SJCRH30 (cell line): ENCODE results near the gene GATB. TPM values are rescaled to one million over a fixed set of nuclear protein-coding genes. Genes with fewer than 3 reads are reported as not detected.
A peak's percentile ranks its signal among the peaks of the same experiment; 100 is the strongest.

Source experiments
- DNase-seq, 2 experiments: peaks; one replicate each; pipeline ENCODE4 v3.0.0-alpha.2; 2015 to 2020
- H3K27ac ChIP-seq: fragments of 250-450 bp; sonication (Bioruptor Pico); 2 replicates; pipeline ENCODE4 v1.5.1; 2020; ENCODE audit warnings: mild to moderate bottlenecking, moderate library complexity
- H3K27me3 ChIP-seq: fragments of 250-450 bp; sonication (Bioruptor Pico); 2 replicates; pipeline ENCODE4 v1.5.1; 2020; ENCODE audit warnings: mild to moderate bottlenecking, moderate library complexity
- H3K36me3 ChIP-seq: fragments of 250-450 bp; sonication (Bioruptor Pico); 2 replicates; pipeline ENCODE4 v1.5.1; 2020; ENCODE audit warnings: mild to moderate bottlenecking, moderate library complexity
- H3K4me1 ChIP-seq: fragments of 250-450 bp; sonication (Bioruptor Pico); 2 replicates; pipeline ENCODE4 v1.5.1; 2020; ENCODE audit warnings: mild to moderate bottlenecking, moderate library complexity
- H3K4me3 ChIP-seq: fragments of 250-450 bp; sonication (Bioruptor Pico); 2 replicates; pipeline ENCODE4 v1.5.1; 2020; ENCODE audit warnings: mild to moderate bottlenecking, moderate library complexity
- H3K9me3 ChIP-seq: fragments of 250-450 bp; sonication (Bioruptor Pico); replicated peaks from 2 replicates; pipeline ENCODE4 v1.5.1; 2020; ENCODE audit warnings: mild to moderate bottlenecking, moderate library complexity
- total RNA-seq: library from RNA; depleted of rRNA; stranded (reverse); fragments of >200 nt; shearing (Covaris generic); gene quantifications from 2 replicates; pipeline ENCODE4 v1.2.3, GENCODE V29; 2014; rRNA removed

Gene GATB, protein sequence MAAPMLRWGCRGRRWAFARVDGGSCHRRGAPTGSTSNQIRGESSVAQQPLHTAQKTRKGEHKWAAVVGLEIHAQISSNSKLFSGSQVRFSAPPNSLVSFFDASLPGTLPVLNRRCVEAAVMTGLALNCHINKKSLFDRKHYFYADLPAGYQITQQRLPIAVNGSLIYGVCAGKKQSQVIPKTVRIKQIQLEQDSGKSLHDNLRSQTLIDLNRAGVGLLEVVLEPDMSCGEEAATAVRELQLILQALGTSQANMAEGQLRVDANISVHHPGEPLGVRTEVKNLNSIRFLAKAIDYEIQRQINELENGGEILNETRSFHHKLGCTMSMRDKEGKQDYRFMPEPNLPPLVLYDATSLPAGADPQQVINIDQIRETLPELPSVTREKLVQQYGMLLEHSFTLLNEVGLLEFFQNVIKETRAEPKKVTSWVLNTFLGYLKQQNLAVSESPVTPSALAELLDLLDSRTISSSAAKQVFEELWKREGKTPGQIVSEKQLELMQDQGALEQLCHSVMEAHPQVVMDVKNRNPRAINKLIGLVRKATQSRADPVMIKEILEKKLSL
- 13.5 and 15.8 TPM in 2 replicates for total RNA-seq

DNA sequence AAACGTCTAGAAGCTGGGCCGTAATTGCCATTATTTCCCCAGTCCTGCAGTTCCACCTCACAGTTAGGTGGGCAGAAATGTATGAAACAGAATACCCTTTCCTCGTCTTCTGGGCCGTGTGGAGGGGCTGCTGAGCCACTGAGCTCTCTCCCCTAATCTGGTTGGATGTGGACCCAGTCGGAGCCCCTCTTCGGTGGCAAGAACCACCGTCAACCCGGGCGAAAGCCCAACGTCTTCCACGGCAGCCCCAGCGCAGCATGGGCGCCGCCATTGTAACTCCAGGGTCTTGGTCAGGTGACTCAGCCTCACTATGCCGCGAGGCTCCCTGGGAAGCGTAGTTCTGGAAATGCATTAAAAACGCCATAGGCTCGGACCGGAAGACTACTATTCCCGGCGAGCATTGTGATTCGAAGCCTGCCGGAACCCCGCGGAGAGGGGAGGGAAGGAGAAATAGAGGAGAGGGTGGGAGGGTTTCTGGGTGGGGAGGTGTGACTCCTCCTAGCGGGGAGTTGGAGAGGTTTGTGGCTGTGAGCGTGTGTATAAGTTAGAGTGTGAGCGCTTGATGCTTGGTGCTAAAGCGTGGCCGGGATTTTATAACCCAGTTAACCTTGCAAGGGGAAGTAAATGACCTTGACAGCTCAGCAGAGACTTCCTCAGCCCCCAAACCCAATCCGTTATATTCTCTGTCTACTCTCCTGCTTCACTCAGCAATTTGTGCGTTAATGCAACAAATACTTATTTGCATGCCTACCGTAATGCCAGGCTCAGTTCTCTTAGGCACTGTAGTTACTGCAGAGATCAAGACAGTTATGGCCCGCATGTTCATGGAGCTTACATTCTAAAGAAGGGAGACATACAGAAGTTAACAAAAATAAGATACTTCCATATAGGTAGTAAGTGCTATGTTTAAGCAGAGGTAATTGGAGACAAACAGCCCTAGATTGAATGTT is at the start of gene GATB:
Gene GATB (minus strand): TSS at position 296 of the 950 bp plus-strand sequence. CDS start 25 bp downstream, at position 271.
- Histone ChIP-seq H3K36me3 (no peaks in the 10 kb centered on the region), H3K4me1 (peaks cover 5% of the 10 kb centered on the region; the same call in 1 of the 2 replicates), H3K9me3 (no peaks in the 10 kb centered on the region), H3K27me3 (no peaks in the 10 kb centered on the region), H3K27ac (peak within 1 kb of the TSS; percentile 66), H3K4me3 (peak within 1 kb of the TSS; percentile 80)
- DNase-seq = peak; percentile 92 to 96

DNA sequence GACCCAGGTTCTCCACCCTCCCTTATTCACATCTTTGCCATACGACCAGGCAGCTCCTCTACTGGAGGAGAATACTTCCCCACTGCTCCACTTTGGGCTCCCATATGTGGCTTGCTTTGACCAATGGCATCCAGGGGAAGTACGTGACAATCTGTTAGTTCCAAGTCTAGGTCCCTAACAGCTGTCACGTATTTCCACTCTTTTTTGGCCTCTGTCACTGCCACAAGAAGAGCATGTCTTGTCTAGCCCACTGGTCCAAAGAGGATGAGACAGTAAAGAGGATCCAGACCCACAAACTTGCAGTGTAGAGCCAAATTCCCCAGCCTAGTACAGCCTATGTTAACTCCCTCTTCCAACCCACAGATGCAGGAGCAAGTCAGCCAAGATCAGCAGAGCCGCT is 49.7 kb upstream of the GATB start:
- no peaks in the 10 kb centered on the region for H3K4me1 ChIP-seq
- H3K27me3 ChIP-seq = no peaks in the 10 kb centered on the region
- DNase-seq = no peak
- no peak overlapping the region for H3K27ac ChIP-seq
- no peaks in the 10 kb centered on the region for H3K36me3 ChIP-seq
- H3K9me3 ChIP-seq = no peaks in the 10 kb centered on the region
- no peak overlapping the region for H3K4me3 ChIP-seq

DNA sequence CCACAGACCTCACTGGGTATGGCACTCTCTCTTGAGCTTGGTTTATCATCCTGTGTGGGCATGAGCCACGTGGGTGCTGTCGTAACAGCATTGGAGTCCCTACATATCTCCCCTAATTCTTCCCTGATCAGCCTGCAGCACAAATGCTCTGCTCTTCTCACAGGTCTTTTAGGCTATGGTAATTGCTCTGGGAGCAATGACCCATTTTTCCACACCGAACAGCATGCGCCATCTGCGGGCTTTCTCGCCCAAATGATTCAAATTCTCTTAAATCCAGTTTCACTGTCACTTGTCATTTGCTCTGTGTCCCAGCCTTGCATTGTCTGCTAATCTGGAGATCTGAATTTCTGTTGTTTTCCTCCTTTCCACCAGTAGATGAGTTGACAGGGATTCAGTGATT is 48.9 kb upstream of the GATB start:
- DNase-seq = no peak
- H3K27me3 ChIP-seq = no peaks in the 10 kb centered on the region

DNA sequence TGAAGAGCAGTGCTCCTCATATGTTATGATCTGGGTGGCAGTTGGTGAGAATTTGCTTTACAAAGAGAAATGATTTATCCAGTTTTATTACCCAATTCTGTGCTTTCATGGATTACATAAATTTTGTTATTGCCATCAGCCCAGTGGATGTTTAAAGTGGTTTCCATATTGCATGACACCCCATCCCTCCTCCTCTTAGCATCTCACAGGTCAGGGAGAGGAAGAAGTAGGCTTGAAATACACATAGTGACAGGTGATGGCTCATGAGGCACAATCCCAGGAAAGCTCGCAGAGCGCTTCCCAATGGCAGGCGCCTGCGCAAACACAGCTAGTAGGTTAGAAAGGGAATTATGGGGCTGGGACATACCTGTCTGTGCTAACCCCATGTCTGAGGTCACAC is 47.7 kb upstream of the GATB start:
- DNase-seq = no peak
- Histone ChIP-seq H3K27me3 (no peaks in the 10 kb centered on the region), H3K27ac (no peak overlapping the region), H3K36me3 (no peaks in the 10 kb centered on the region), H3K4me1 (no peaks in the 10 kb centered on the region), H3K4me3 (no peak overlapping the region), H3K9me3 (no peaks in the 10 kb centered on the region)

More for the DNA sequence above, 48.9 kb upstream of the GATB start:
- H3K9me3 ChIP-seq = no peaks in the 10 kb centered on the region
- no peaks in the 10 kb centered on the region for H3K4me1 ChIP-seq
- H3K36me3 ChIP-seq = no peaks in the 10 kb centered on the region
- no peak overlapping the region for H3K4me3 ChIP-seq
- H3K27ac ChIP-seq = no peak overlapping the region

DNA sequence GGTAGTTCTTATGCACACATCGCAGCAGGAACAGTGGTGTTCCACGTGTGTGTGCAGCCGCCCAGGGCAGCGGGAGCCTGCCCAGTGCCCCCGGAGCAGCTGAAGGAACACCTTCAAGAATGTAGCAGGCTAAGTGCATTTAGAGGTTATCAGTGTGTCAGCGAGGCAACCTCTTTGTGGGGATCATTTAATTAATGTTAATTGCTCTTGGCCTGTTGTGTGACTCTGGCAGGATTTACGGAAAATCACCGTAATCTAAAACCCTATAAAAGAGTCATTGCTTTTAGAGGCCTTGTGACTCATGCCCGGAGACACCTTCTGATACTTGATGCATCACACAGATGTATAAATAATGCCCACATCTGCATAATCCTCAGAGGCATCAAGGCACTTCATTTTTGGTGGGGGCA is 47.3 kb upstream of the GATB start:
- H3K4me1 ChIP-seq = no peaks in the 10 kb centered on the region
- no peaks in the 10 kb centered on the region for H3K27me3 ChIP-seq
- DNase-seq = no peak
- H3K36me3 ChIP-seq = no peaks in the 10 kb centered on the region
- H3K9me3 ChIP-seq = no peaks in the 10 kb centered on the region
- H3K27ac ChIP-seq = no peak overlapping the region
- no peak overlapping the region for H3K4me3 ChIP-seq

DNA sequence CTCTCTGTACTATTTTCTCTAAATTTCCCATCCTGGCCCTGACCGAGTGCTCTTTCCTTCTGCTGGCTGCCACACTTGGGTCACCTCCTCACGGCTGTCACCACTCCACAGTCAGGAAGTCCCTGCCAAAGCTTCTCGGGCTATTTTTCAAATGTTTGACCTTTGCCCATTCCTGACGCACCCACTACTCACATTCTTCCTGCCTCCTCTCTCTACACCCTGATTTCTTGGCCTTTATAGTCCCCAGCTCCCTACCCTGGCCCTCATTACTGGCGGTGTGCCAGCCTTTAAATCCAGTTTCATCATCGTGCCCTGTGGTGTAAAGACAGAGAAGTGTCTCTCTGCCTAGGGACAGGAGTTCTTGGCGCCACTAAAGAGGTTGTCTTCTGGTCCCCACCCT is 46.4 kb upstream of the GATB start:
- H3K27ac ChIP-seq = peak overlapping the region; percentile 35

DNA sequence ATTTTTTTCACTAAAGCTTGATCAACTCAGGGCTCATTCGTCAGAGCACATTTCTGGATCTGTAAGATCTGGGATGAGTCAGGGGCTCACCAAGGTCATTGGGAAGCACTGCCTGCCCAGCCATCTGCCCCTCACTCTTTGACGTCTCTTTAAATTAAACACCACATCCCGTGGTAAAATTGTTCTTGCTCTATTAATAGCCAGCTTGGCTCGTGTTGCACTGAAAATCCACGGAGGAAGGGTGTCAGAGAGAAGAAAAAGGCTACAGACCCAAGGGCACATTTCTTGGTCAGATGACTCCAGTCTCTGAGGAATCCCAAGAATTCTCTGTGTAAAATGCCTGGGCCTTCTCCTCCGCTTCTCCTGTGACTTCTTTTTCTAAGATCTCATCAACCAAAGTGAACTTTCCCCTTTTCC is 45.7 kb upstream of the GATB start:
- Histone ChIP-seq H3K36me3 (no peaks in the 10 kb centered on the region), H3K27ac (peak overlapping the region; percentile 35), H3K4me3 (no peak overlapping the region), H3K9me3 (no peaks in the 10 kb centered on the region), H3K27me3 (no peaks in the 10 kb centered on the region), H3K4me1 (no peaks in the 10 kb centered on the region)
- peak; percentile 18 to 26 for DNase-seq

More for the DNA sequence above, 46.4 kb upstream of the GATB start:
- Histone ChIP-seq H3K4me3 (no peak overlapping the region), H3K9me3 (no peaks in the 10 kb centered on the region), H3K36me3 (no peaks in the 10 kb centered on the region), H3K4me1 (no peaks in the 10 kb centered on the region), H3K27me3 (no peaks in the 10 kb centered on the region)
- DNase-seq = peak in 1 of 2 experiments; percentile 23

DNA sequence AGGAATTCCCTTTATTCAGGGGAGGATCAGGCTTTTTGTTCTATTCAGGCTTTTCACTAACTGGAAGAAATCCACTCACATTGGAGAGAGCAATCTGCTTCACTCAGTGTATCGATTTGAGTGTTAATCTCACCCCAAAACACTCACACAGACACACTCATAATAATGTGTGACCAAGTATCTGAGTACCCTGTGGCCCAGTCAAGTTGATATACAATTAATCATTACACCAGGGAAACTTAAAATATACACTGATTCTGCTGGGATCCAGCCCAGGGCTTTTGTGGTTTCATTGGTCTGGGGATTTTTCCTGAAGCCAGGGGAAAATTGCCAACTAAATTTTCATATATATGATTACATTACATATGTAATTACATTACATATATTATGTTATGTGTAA is 44.0 kb upstream of the GATB start:
- H3K9me3 ChIP-seq = no peaks in the 10 kb centered on the region
- no peaks in the 10 kb centered on the region for H3K36me3 ChIP-seq
- no peaks in the 10 kb centered on the region for H3K27me3 ChIP-seq
- no peaks in the 10 kb centered on the region for H3K4me1 ChIP-seq
- H3K27ac ChIP-seq = no peak overlapping the region
- H3K4me3 ChIP-seq = no peak overlapping the region
- DNase-seq = no peak

DNA sequence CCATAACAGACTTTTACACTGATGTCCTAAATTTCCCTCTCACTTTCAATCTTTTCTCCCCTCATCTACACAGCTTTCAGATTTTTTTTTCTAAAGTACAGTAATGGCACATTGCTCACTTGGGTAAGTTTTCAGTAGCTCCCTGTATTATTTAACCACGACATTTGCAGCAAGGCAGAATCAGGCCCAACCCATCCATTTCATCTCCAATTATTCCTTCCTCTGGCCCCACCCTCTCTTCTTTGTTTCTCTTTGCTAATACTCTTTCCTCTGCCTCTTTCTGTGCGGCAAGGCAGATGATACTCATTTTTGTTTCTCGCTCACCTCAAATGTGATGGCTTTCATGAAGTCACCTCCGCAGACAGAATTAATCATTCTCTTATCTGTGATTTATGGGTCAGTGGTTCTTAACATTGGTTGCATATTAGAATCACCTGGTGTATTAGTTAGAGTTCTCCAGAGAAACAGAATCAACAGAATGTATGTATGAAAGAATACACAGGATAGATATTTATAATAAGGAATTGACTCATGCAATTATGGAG is 43.4 kb upstream of the GATB start:
- Histone ChIP-seq H3K4me1 (no peaks in the 10 kb centered on the region), H3K4me3 (no peak overlapping the region), H3K9me3 (no peaks in the 10 kb centered on the region), H3K36me3 (no peaks in the 10 kb centered on the region), H3K27ac (no peak overlapping the region), H3K27me3 (no peaks in the 10 kb centered on the region)
- no peak for DNase-seq

DNA sequence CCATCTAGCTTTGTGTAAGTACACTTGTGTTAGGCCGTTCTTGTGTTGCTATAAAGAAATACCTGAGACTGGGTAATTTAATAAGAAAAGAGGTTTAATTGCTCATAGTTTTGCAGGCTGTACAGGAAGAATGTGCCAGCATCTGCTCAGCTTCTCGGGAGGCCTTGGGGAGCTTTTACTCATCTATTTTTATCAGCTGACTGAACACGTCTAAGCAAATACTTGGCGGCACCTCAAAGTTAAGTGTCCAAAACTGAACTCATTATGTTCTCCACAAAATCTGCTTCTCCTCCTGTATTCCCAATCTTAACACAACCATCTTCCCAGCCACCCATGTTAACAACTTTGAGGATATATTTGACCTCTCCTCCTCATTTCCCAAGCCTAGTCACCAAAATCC is 42.4 kb upstream of the GATB start:
- Histone ChIP-seq H3K4me3 (no peak overlapping the region), H3K4me1 (peaks cover 5% of the 10 kb centered on the region), H3K9me3 (no peaks in the 10 kb centered on the region), H3K27ac (no peak overlapping the region), H3K27me3 (no peaks in the 10 kb centered on the region), H3K36me3 (no peaks in the 10 kb centered on the region)
- no peak for DNase-seq

DNA sequence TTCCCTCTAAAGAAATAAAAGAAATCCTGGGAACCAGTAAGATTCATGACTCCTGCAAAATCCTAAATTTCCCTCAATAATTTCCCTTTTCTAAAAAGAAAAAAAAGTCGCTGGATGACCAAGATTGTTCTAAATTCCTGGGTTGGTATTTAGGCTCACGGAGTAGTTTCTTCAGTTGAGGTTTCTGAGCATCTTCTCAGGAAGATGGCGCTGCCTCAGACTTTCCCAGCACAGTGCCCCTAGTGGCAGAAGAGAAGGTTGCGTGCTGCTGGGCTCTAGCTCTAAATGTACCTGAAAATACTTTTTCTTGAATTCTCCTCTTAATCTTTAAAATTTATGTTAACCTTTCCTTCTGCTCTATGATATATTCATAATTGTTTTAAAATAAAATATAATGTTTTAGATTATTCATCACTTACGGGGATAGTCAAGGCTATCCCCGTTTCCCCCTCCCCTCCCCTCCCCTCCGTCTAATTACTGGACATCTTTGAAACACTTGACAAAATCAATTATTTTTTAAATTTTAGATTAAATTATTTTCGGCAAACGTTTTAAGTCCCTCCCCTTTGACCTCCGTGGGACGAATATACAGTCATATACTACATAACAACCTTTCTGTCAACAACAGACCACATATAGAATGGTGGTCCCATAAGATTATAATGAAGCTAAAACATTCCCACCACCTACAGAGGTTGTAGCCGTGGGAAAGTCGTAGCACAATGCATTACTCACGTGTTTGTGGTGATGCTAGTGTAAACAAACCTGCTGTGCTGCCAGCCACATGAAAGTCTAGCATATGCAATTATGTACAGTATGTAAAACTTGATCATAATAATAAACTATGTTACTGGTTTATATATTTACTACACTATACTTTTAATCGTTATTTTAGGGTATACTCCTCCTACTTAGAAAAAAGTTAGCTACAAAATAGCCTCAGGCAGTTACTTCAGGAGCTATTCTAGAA is 41.0 kb upstream of the GATB start:
- no peak overlapping the region for H3K4me3 ChIP-seq
- H3K27me3 ChIP-seq = no peaks in the 10 kb centered on the region
- peak; percentile 33 to 61 for DNase-seq
- no peaks in the 10 kb centered on the region for H3K9me3 ChIP-seq
- no peaks in the 10 kb centered on the region for H3K36me3 ChIP-seq
- peaks cover 5% of the 10 kb centered on the region for H3K4me1 ChIP-seq
- H3K27ac ChIP-seq = no peak overlapping the region

DNA sequence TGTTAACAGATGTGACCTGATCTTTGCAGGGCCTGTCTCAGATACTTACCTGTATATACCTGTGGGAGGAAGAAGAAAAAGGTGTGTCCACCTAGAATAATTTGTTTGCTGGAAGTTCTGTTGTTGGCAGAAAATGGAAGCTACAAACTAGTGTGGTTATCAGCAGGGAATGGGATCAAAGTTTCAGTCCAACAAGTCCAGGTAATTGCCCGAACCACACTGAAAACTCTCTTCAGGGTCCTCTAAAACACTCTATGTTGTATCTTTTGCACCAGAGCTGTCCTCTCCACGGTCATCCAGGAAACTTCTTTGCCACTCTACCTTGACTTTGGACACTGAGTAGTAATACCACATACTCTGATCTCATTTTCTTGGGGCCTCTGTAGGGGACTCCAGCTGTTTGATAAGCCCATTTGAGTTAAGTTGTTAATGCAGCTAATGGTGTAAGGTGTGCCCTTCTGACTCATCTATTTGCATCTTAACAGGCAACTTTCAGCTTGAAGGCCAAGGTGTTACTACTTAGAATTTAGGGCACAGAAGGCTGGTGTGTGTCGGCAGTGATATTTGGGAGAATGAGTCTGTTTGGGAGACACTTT is 38.7 kb upstream of the GATB start:
- H3K27me3 ChIP-seq = no peaks in the 10 kb centered on the region
- peaks cover 5% of the 10 kb centered on the region for H3K4me1 ChIP-seq
- no peaks in the 10 kb centered on the region for H3K36me3 ChIP-seq
- H3K4me3 ChIP-seq = no peak overlapping the region
- H3K9me3 ChIP-seq = no peaks in the 10 kb centered on the region
- no peak overlapping the region for H3K27ac ChIP-seq
- DNase-seq = no peak

DNA sequence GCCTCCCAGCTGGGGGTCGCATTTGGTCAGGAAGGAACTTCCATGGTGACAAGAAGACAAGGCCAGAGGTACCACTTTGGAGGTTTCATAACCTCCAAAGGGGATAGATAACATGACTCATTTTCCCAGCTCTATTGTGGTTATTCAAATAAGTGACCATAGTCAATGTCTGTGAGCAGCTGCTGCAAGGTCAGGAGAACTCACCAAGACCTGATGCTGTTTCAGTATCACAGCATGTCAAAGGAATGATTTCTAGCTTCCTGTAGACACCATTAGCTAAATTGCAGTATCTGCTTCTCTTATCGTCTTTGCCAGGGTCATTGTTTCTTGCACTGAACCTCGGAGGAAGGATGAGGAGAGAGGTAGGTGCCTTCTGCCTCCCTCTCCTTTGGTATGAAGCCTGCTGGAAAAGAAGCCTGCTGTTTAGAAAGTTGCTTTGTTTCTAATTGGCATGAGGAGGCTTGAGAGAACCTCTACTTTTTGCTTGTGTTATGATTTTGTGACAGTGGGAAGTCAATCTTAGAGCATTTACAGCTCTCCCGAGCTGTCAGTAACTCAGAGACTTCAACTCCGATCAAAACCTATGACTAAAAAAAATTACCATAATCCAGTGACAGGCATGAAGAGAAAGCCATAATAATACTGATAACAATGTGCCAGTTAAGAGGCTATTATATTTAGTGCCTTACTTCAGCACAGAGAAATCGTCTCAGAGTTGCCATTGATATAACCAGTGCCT is 38.0 kb upstream of the GATB start:
- DNase-seq = peak; percentile 7 to 27
- H3K36me3 ChIP-seq = no peaks in the 10 kb centered on the region
- no peaks in the 10 kb centered on the region for H3K27me3 ChIP-seq
- no peak overlapping the region for H3K4me3 ChIP-seq
- H3K27ac ChIP-seq = no peak overlapping the region
- H3K4me1 ChIP-seq = peaks cover 5% of the 10 kb centered on the region
- no peaks in the 10 kb centered on the region for H3K9me3 ChIP-seq
